Cerebellar nuclear complex (tissue), 1 donor: ENCODE measurements around the gene TMEM116.
"Not testable (repeated sequence)": the region's sequence is repeated elsewhere in the genome, so short reads cannot be mapped to it uniquely, and the experiment has no call there.

ENCODE experiments used
- DNase-seq, 2 experiments: peaks; one replicate each; lab custom pipeline; 2025; lab: John Stamatoyannopoulos, UW

TMEM116 gene

DNA sequence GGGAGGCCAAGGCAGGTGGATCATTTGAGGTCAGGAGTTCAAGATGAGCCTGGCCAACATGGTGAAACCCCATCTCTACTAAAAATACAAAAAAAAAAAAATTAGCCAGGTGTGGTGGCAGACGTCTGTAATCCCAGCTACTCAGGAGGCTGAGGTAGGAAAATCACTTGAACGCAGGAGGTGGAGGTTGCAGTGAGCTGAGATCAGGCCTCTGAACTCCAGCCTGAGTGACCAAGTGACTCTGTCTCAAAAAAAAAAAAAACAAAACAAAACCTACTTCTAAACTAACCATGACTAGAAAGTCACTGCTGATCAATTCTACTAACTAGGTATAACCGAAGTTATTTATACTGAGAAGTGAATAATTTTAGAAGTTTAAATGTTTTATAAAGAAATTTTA lies 3.4 kb downstream of the TMEM116 start:
- not testable (repeated sequence) for DNase-seq

DNA sequence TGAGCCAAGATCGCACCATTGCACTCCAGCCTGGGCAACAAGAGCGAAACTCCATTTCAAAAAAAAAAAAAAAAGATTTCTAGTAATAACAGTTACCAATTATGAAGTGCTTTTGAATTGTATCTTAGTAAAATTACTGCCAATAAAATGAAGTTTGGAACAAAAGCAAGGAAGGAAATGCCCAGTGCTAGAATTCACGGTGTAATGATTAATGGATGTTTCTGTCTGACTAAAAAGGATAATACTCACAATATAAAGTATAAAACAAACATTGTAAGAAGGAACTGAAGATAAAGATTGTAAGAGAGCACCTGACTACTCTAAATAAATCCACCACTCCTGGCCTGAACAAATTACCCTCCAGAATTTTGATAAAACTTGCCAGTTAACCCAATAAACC lies 4.0 kb downstream of the TMEM116 start:
- no peak for DNase-seq

DNA sequence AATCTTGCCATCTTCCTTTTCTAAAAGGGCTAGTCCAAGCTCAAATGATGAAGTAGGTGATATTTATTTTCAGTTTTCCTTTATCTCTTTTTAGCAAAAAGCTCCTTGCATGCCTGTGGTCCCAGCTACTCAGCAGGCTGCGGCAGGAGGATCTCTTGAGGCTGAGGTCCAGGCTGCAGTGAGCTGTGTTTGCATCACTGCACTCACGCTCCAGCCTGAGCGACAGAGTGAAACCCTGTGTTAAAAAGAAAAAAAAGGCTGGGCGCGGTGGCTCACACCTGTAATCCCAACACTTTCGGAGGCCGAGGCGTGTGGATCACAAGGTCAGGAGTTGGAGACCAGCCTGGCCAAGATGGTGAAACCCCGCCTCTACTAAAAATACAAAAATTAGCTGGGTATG lies 5.0 kb downstream of the TMEM116 start:
- DNase-seq, result no peak

DNA sequence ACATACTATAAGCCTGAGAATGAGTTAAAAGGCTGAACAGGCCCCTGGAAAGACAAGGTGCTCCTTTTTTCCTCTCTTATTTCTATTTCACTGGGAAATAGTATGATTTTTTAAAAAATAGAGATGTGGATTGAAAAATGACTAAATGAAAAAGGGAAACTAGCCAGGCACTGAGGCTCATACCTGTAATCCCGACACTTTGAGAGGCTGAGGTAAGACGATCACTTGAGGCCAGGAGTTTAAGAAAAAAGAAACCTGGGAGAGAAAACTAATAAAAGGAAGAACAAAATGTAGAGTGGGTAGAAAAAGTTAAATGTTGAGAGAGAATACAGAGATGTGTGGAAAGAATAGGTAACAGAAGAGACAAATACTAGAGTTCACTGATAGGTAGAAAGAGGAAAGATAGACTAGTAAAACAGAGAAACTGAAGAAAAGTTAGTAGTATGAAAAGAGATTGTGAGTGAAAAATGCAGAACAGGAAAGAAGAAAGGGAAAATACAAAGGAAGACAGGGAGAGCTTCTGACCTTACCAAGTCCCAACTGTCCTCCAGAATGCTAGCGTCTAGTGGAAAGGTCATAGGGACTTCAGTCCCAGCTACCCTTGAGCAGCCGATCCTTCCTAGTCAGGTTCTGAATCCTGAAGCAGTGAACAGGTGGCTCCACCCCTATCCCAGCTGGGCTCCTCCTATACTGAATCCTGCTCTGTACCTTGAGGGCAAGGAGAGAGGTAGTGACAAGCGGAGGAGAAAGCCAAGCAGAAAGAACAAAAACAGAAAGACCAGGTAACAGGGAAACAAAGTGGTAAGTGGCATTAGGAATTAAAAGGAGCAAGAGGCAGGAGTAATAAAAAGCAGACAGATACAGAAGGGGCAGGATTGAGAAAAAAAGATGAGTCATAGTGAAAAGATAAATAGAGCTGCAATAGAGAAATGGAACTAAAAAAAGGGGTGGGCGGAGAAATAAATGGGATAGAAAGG lies 7.3 kb downstream of the TMEM116 start:
- no peak for DNase-seq

DNA sequence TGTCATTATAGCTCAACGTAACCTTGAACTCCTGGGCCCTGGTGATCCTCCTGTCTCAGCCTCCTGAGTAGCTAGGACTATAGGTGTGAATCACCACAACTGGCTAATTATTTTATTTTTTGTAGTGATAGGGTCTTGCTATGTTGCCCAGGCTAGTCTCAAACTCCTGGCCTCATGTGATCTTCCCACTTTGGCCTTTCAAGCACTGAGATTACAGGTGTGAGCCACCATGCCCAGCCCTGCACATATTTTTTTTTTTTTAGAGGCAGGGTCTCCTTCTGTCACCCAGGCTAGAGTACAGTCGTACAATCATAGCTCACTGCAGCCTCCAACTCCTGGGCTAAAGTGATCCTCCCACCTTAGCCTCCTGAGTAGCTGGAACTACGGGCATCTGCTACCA lies 8.9 kb downstream of the TMEM116 start:
- DNase-seq, result no peak

DNA sequence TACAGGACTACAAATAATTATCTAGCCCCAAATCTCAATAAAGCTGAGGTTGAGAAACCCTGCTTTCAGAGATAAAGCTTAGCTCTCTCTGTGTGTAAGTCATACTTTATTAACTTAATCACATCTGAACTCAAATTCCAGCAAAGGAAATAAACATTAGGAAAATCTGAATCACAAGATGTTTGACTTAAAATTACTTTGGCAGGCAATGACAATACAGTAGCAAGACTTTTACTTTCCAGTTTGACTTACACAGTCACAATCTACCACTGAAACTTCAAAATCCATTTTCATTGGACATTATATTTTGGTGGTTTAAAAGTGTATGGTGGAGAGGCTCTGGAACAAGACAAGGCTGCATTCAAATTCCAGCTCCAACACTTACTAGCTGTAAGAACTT lies 11.4 kb downstream of the TMEM116 start:
- no peak for DNase-seq

DNA sequence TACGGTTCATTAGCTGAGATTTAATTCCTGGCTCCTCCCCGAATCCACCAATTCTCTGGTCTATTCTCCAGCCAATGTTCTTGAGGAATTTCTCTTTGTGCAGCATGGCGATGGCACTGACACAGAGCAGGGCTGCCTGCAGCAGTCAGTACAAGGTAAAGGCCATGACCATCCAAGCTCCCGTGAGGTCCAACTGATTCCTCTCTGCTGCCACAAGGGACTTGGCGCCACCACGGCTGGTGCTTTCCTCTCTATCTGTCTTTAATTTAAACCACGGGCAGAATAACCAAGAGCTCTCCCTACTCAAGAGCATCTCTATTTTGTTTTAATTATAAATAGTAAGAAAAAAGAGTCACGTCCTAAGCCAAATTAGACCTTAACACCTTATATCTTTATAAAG lies 12.1 kb downstream of the TMEM116 start:
- no peak for DNase-seq

DNA sequence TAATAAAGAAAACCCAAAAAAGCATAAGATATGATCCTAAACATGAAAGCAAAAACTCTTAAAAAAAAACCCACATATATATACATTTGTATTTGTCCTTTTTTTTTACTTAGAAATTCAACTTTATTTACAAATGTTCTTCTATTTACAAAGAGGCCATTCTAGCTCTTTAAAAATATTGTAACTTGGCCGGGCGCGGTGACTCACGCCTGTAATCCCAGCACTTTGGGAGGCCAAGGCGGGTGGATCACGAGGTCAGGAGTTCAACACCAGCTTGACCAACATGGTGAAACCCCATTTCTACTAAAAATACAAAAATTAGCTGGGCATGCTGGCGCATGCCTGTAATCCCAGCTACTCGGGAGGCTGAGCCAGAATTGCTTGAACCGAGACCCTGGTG lies 13.8 kb downstream of the TMEM116 start:
- DNase-seq, result not testable (repeated sequence)

DNA sequence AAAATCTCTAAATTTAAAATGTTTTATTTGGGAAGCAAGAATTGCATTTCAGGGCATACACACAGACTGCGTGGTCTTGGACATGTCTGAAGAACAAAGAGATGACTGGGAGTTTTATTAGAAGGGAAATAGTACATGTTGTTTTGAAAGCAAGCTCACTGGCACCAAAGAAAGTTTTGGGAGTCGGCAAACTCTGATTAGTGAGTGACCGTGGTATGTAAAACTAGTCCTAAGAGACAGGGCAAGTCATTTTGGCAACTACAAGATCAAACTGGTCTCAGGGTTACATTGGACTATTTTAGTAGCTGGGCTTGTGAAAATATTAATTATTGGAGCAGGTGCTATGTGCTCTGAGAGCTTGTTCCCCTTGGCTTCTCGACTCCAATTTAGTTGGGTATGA lies 14.9 kb downstream of the TMEM116 start:
- no peak for DNase-seq

DNA sequence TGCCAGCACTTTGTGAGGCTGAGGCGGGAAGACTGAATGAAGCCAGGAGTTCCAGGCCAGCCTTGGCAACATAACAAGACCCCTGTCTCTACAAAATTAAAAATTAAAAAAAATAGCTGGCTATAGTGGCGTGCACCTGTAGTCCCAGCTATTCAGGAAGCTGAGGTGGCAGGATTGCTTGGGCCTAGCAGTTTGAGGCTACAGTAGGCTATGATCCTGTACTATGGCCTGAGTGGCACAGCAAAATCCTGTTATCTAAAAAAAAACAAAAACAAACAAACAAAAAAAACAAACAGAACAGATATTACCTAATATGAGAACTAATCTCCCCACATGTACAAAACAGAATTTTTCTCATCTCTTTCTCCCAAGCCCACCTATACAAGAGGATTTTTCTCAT lies 15.7 kb downstream of the TMEM116 start:
- no peak for DNase-seq

DNA sequence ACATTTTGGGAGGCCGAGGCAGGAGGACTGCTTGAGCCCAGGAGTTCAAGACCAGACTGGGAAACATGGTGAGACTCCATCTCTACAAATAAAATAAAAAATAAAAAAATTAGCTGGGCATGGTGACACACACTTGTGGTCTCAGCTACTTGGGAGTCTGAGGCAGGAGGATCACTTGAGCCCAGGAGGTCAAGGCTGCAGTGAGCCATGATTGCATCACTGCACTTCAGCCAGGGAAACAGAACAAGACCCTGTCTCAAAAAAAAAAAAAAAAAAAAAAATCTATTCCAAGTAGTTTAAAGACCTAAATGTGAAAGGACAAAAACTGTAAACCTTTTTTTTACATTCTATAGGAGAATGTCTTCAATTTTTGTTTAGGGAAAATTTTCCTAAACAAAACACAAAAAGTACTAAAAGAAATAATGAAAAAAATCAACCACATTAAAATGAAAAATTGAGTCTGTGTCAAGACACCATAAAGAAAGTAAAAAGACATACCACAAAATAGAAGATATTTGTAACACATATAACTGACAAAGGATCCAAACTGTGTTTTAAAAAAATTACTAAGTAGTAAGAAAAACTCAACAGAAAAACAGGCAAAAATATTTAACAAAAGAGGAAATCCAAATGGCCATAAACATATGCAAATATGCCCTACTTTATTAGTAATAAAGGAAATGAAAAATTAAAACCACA lies 17.0 kb downstream of the TMEM116 start:
- no peak for DNase-seq

DNA sequence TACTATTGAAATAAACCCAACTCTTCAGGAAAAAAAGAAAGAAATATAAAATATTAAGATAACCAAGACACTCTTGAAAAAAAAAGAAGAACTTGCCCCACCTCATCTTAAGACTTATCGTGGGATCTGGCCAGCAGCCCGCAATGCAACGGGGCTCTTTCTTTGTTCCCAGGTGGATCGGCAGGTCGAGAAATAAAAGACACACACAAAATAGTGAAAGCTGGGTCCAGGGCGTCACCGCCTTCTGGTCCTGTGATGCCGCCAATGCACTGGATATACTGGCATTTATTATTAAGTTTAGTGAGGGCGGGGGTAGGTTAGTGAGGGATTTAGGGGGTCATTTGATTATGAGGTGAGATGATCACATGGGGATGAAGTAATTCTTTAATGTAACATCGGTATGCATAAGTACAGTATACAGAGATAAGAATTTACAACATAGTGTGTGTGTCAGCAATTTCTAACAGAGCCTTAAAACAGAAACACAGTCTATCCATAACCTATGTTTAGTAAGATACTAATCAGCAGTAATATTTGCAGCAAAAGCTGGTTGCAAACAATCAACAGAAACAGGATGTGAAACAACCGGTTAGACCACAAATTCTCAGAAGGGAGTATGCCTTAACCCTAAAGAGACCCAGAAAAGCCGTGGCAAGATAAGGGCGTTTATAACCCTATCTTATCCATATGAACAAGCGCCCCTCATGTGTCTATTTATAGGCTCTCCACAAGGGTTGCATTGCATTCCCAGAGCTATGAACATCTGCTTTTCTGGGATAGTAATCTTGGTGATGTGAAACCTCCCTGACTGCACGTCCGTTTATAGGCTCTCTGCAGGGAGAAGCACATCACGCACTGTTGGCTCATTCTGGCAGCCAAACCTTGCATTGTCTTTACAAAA lies 18.5 kb downstream of the TMEM116 start:
- DNase-seq, result not testable (repeated sequence)

DNA sequence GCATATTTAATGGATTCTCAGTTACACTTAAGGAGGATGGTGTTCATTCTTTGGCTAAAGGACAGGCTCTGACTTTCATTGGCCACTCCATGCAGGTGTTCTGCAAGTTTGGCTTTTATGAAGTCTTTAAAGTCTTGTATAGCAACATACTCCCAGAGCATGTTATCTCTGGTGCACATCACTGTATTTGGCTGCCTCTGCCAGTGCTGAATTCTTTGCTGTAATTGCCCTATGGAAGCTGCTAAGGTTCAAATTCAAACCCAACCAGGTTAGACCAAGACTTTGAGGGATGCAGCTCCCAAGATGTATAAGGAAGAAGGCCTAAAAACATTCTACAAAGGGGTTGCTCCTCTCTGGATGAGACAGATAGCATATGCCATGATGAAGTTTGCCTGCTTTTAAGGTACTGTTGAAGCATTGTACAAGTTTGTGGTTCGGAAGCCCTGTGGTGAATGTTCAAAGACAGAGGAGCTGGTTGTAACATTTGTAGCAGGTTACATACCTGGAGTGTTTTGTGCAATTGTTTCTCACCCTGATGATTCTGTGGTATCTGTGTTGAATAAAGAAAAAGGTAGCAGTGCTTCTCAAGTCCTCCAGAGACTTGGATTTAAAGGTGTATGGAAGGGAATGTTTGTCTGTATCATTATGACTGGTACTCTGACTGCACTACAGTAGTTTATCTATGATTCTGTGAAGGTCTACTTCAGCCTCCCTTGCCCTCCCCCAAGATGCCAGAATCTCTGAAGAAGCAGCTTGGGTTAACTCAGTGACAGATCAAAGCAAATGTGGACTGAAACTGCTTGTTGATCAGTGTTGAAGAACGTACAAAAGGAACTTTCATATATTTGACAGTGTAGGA lies 19.4 kb downstream of the TMEM116 start:
- DNase-seq, result no peak

DNA sequence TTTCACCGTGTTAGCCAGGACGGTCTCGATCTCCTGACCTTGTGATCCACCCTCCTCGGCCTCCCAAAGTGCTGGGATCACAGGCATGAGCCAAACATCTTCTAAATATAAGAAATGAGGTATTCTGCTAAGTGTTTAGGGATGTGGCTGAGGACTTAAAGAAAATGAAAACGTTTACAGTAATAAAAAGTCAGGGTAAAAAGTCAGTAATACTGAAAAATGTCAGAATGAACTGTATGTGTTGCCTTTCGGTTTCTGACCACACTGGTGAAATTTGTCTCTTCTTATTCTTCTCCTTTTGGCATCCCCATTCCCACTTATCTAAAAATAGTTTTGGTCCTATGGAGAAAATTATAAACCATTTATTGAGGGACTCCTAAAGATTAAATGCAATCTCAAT lies 20.5 kb downstream of the TMEM116 start:
- DNase-seq, result no peak

DNA sequence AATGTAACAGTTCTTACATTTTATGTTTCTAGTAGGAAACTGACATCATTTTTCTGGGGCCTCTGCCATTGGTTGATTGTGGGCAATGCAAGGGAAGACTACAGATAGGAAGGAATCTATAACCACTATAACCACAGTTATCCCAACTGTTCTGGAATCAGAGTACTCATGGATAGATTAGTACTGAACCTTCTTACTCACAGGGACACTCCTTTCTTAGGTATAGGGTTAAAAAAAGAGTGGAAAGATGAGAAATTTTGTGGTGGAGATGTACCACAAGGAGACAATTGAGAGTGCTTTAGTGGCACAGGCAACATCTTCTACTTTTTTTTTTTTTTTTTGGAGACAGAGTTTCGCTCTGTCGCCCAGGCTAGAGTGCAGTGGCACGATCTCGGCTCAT lies 21.0 kb downstream of the TMEM116 start:
- DNase-seq, result no peak

DNA sequence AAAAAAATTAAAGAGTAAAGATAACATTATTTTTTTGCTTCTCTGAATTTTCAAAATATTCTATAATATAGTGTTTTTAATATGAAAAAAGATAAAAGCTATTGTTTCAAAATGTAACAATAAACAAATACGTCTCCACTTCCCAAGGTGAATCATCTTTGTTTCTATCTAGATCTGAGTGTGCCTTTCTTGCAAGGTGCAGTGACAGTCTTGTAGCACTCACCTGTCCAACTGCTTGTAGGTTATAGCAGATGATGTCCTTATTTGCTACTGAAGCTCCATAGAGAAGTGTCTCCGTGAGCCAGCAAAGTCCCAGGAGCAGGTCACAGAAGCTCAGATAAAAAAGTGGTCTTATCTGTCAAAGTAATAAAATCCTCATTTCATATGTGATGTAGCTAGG lies 21.4 kb downstream of the TMEM116 start:
- DNase-seq, result no peak

DNA sequence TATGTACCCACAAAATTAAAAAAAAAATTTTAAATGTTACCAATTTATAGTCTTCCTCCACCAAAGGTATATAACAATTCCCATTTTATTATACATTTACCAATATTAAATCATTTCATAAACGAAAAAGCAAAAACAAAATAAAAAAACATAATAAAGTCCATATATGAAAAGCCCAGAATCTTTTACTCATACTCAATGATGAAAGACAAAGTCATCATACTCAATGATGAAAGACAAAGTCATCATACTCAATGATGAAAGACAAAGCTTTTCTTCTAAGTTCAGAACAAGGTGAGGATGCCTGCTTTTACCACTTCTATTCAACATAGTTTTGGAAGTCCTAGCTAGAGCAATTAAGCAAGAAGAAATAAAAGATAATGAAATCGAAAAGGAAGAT lies 28.1 kb downstream of the TMEM116 start:
- DNase-seq, result no peak

DNA sequence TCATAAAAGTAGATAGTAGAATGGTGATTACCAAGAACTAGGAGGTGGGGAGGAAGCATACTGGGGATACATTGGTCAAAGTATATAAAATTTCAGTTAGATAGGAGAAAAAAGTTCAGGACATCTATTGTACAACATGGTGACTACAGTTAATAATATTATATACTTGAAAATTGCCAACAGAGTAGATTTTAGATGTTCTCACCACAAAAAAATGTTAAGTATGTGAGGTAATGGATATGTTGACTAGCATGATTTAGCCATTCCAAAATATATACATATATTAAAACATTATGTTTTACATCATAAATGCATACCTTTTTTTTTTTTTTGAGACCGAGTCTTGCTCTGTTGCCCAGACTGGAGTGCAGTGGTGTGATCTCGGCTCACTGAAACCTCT lies 31.0 kb downstream of the TMEM116 start:
- no peak for DNase-seq

DNA sequence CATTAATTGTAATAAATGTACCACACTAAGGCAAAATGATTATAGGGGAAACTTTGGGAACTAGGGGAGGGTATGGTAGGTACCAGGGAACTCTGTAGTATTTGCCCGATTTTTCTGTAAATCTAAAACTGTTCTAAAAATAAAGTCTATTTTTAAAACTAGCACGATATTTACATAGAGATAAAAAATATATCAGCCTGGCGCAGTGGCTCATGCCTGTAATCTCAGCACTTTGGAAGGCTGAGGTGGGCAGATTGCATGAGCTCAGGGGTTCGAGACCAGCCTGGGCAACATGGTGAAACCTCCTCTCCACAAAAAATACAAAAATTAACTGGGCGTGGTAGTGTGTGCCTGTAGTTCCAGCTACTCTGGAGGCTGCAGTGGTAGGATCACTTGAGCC lies 32.4 kb downstream of the TMEM116 start:
- no peak for DNase-seq

DNA sequence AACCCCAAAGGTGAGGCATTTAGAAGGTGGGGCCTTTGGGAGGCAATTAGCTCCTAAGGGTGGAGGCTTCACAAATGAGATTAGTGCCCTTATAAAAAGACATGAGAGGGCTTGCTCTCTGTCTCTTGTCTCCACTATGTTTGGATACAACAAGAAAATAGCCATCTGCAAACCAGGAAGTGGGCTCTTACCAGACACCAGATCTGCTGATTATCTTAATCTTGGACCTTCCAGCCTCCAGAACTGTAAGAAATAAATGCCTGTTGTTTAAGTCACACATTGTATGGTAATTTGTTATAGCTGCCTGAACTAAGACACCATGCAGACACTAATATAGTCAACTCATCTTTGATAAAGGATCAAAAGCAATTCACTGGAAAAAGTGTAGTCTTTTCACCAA lies 34.4 kb downstream of the TMEM116 start:
- no peak for DNase-seq

DNA sequence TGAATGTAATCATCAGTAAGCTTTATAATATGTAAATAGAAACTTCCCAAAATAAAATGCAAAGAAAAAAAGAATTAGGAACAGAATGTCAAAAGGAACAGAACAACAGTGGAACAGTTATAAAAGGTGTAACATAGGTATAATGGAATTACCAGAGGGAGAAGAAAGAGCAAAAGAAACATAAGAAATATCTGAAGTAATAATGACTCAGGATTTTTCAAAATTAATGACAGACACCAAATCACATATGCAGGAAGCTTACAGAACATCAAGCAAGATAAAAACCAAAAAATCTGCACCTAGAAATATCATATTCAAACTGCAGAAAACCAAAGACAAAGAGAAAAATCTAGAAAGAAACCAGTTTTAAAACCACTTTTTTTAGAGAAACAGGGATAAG lies 36.1 kb downstream of the TMEM116 start:
- no peak for DNase-seq
